WI38 (cell line): Measurements from ENCODE around the gene STK39.

Source experiments
- H3K4me3 ChIP-seq: 2 replicates; pipeline ENCODE4 v1.5.1; 2011; ENCODE audit warnings: low read depth, mild to moderate bottlenecking, control low read depth, low read length
- TF ChIP-seq, protein P1 (sequence below): IDR thresholded peaks from 2 replicates; pipeline ENCODE4 v1.5.1; 2012; ENCODE audit warnings: low read depth, mild to moderate bottlenecking, control low read depth, low read length

STK39 gene

DNA sequence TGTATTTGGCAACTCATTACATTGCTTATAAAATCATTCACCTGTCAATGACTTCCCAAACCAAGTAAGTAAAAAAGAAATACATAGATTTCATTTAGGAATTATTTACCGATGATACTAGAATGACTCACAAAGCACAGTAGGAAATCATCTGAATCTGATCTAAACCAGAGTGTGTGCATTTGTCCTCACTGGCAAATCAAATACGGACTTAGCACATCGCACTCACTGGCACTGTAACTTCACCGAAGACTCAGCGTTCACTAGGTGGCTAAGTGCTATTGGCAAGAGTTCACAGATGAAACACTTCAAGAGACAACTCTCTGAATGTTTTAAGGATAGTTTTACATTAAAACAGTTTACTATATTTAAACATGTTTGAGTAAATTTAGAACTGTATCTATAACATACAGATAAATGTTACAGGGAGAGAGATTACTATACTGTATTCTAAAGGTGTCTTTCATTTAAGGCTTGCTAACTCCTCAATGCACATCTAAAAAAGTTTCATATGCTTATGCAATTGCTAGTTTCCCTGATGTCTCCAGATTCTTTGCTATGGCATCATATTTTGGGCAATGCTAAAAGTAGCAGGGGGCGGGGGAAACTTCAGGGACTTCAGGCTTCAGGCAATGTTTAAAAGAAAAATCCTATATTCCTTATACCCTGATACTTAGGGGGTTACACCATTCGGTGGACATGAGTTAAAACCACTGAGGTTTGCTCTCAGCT lies 48.8 kb downstream of the STK39 start:
- TF ChIP-seq, protein P1, sequence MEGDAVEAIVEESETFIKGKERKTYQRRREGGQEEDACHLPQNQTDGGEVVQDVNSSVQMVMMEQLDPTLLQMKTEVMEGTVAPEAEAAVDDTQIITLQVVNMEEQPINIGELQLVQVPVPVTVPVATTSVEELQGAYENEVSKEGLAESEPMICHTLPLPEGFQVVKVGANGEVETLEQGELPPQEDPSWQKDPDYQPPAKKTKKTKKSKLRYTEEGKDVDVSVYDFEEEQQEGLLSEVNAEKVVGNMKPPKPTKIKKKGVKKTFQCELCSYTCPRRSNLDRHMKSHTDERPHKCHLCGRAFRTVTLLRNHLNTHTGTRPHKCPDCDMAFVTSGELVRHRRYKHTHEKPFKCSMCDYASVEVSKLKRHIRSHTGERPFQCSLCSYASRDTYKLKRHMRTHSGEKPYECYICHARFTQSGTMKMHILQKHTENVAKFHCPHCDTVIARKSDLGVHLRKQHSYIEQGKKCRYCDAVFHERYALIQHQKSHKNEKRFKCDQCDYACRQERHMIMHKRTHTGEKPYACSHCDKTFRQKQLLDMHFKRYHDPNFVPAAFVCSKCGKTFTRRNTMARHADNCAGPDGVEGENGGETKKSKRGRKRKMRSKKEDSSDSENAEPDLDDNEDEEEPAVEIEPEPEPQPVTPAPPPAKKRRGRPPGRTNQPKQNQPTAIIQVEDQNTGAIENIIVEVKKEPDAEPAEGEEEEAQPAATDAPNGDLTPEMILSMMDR: no peak
- no peak overlapping the region for H3K4me3 ChIP-seq

GRCh38 chr2:168196764-168197180 lies 50.6 kb downstream of the STK39 start:
- no peak overlapping the region for H3K4me3 ChIP-seq
- TF ChIP-seq, protein P1: no peak

- no peak overlapping the region for H3K4me3 ChIP-seq
- TF ChIP-seq, protein P1: no peak
These were observed 52.4 kb downstream of the STK39 start for GRCh38 chr2:168194784-168195522.

DNA sequence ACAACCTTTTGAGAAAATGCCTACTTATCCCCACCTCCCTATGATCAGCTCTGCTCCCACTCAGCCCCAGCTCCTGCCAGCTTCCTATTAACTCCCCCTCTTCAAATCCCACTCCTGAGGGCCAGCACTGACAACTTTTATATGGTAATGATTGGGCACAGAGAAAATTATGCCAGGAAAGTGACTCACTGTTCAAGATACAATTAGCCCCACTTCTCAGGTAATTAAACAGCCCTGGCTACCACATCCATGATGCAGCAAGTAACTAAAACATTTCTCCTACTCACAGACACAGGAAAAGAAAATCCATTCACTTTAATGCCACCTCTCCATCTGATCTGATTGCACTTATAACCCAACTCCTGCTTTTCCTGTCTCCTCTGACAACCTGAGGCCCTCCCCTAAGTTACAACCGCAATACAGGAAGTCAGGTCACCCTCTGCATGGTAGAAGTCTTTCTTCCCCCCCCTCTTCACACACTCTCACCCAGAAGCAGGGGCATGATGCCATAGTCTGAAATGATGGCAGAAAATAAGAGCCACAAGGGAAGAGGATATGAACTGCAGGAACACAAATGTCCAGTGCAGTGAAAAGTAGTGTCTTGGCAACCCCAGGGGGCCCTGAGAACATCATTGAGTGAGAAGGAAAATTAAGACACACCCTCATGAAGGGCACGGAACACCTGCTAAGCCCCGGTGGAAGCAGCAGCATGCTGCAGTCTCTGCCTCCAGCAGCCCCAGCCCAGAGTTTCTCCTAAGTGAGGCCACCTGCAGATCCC lies 54.4 kb downstream of the STK39 start:
- TF ChIP-seq, protein P1: no peak
- no peak overlapping the region for H3K4me3 ChIP-seq

DNA sequence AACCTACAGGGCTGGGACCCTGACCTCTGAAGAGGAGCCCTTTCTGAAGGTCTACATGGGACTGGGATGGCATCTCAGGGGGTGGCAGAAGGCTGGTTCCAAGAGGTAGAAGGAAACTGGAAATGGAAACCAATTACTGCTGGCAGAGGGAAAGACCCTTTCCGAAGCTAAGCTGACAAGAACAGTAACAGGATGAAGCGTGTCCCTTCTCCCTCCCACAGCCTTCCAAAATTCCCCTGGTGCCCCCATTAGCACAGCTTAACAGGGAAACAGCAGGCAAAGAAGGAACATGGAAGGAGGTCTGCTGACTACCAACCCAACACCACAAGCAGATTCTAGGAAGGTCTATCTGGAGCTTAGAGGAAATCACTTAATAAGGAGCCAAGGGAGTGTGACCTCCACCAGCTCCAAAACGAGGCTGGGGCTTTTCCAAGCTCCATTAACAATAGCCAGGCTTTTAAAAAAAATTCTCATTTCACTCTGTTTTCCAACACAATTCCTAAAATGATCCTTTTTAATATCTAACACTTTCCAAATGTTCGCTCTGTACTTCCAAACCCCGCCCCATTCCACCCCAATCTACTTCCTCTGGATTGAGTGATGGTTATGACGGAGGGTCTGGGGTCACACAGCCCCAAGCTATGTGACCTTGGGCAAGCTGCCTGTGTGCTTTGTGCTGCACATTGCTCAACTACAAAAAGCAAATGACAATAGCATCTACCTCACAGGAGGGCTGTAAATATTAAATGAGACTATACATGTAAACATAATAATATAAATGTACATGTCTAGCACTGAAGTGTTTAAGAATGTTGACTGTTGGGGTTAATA lies 55.2 kb downstream of the STK39 start:
- no peak overlapping the region for H3K4me3 ChIP-seq
- TF ChIP-seq, protein P1: no peak

- TF ChIP-seq, protein P1: no peak
- H3K4me3 ChIP-seq: no peak overlapping the region
These were observed 56.6 kb downstream of the STK39 start for GRCh38 chr2:168190590-168191336.
